Caco-2 (cell line): ENCODE data around the gene SORCS2. TPM values are rescaled to one million over a fixed set of nuclear protein-coding genes. Genes with fewer than 3 reads are reported as not detected.

Experiments
- BruUV-seq: library from RNA; stranded (reverse); fragments of 400-500 nt; replicated peaks from 2 replicates; lab custom pipeline; 2021; lab: Mats Ljungman, UMichigan
- CTCF ChIA-PET: fragments of 300-600 bp; sonication (Branson Sonifier 250); formaldehyde crosslinking; loops from one replicate; lab custom pipeline; 2022; ENCODE audit warnings: antibody characterized with exemption; lab: Charles Lee
- POLR2A ChIA-PET: fragments of 300-600 bp; sonication (Branson Sonifier 250); formaldehyde crosslinking; loops from one replicate; lab custom pipeline; 2022; ENCODE audit warnings: antibody characterized with exemption; lab: Charles Lee
- DNase-seq, 2 experiments: peaks; one replicate each; pipeline versions ENCODE4 v3.0.0 to v3.0.0-alpha.2; 2020 to 2022
- H3K27me3 ChIP-seq: replicated peaks from 2 replicates; pipeline ENCODE4 v1.6.0; 2011; ENCODE audit warnings: low read length; ENCODE audit not compliant: control insufficient read depth, insufficient read depth
- H3K36me3 ChIP-seq: 2 replicates; pipeline ENCODE4 v1.5.1; 2011; ENCODE audit warnings: low read length; ENCODE audit not compliant: control insufficient read depth, insufficient read depth
- H3K4me1 ChIP-seq: fragments of 250-450 bp; sonication (Bioruptor Pico); 2 replicates; pipeline ENCODE4 v1.5.1; 2020; ENCODE audit warnings: mild to moderate bottlenecking
- H3K4me3 ChIP-seq: 2 replicates; pipeline ENCODE4 v1.5.1; 2011; ENCODE audit warnings: low read depth, mild to moderate bottlenecking, control low read depth, low read length
- H3K9me3 ChIP-seq: fragments of 250-450 bp; sonication (Bioruptor Pico); 2 replicates; pipeline ENCODE4 v1.5.1; 2020; ENCODE audit warnings: mild to moderate bottlenecking, moderate library complexity
- H3K27ac Mint-ChIP-seq: one replicate; pipeline ENCODE4 v1.8.0; 2022; ENCODE audit warnings: mixed read lengths; ENCODE audit not compliant: unreplicated experiment
- H3K27me3 Mint-ChIP-seq: one replicate; pipeline ENCODE4 v1.8.0; 2022; ENCODE audit warnings: mixed read lengths; ENCODE audit not compliant: insufficient read depth, unreplicated experiment
- H3K36me3 Mint-ChIP-seq: one replicate; pipeline ENCODE4 v1.8.0; 2022; ENCODE audit warnings: mild to moderate bottlenecking, mixed read lengths; ENCODE audit not compliant: insufficient read depth, unreplicated experiment
- H3K4me1 Mint-ChIP-seq: one replicate; pipeline ENCODE4 v1.8.0; 2022; ENCODE audit warnings: low read depth, mixed read lengths; ENCODE audit not compliant: unreplicated experiment
- H3K4me3 Mint-ChIP-seq: one replicate; pipeline ENCODE4 v1.8.0; 2022; ENCODE audit warnings: mild to moderate bottlenecking, moderate library complexity, mixed read lengths; ENCODE audit not compliant: unreplicated experiment
- H3K9me3 Mint-ChIP-seq: one replicate; pipeline ENCODE4 v1.8.0; 2022; ENCODE audit warnings: mixed read lengths; ENCODE audit not compliant: unreplicated experiment
- CTCF ChIP-seq, 2 experiments: fragments of 200-600 bp in 1 of 2; IDR thresholded peaks; 1 replicate in 1 of 2; 2 replicates in 1 of 2; pipeline versions ENCODE4 v1.5.1 to v1.8.0; 2011 to 2022; ENCODE audit warnings: antibody characterized with exemption in 1 of 2, control low read depth in 1 of 2, inconsistent platforms in 1 of 2, low read depth in 1 of 2, low read length in 1 of 2, mild to moderate bottlenecking in 1 of 2, moderate library complexity in 1 of 2; ENCODE audit not compliant: insufficient read depth in 1 of 2, severe bottlenecking in 1 of 2, unreplicated experiment in 1 of 2
- intact Hi-C: fragments of 100-400 bp; cut with micrococcal nuclease; formaldehyde crosslinking; loops from one replicate; pipeline ENCODE4 v1.10.0; 2022; ENCODE audit not compliant: unreplicated experiment
- total RNA-seq: library from RNA; stranded (reverse); gene quantifications from 2 replicates; pipeline ENCODE4 v1.2.3, GENCODE V29; 2022

Gene SORCS2
- total RNA-seq, 1 experiment from 2014 or later = 1.6 TPM

GRCh38 chr4:7340553-7341433, 148.5 kb downstream of the SORCS2 start:
- Histone ChIP-seq H3K36me3 (no peaks in the 10 kb centered on the region), H3K4me1 (no peaks in the 10 kb centered on the region), H3K9me3 (no peaks in the 10 kb centered on the region; the same call in 1 of the 2 replicates), H3K4me3 (no peak overlapping the region), H3K27me3 (no peaks in the 10 kb centered on the region)
- Mint-ChIP-seq H3K27me3 (no peaks in the 10 kb centered on the region), H3K4me1 (no peaks in the 10 kb centered on the region), H3K9me3 (peaks cover 20% of the 10 kb centered on the region), H3K36me3 (no peaks in the 10 kb centered on the region), H3K4me3 (no peak overlapping the region), H3K27ac (no peak overlapping the region)
- no peak for DNase-seq
- ChIA-PET CTCF (interaction anchor here (0.7 kb wide), 1 partner anchor 273 kb away, joined by 3 read pairs; no protein-coding TSS in a partner anchor), POLR2A (no interaction called here)
- no TSS peak for BruUV-seq
- no peak for TF ChIP-seq CTCF (IDR thresholded peaks at IDR 0.05; ENCODE audit: insufficient read depth in 1 of 2, low read depth in 1 of 2, low read length in 1 of 2, severe bottlenecking in 1 of 2, unreplicated experiment in 1 of 2)
- intact Hi-C loops = no loop called here

- no peaks in the 10 kb centered on the region for H3K27me3 ChIP-seq
- ChIA-PET CTCF (interaction anchor here (0.7 kb wide), 1 partner anchor 274 kb away, joined by 3 read pairs; no protein-coding TSS in a partner anchor), POLR2A (no interaction called here)
- no peaks in the 10 kb centered on the region for H3K36me3 ChIP-seq
- H3K9me3 ChIP-seq = no peaks in the 10 kb centered on the region; the same call in 1 of the 2 replicates
- DNase-seq = no peak
- H3K4me1 ChIP-seq = no peaks in the 10 kb centered on the region
- no peak overlapping the region for H3K4me3 ChIP-seq
- Mint-ChIP-seq H3K27ac (no peak overlapping the region), H3K36me3 (no peaks in the 10 kb centered on the region), H3K9me3 (peaks cover 29% of the 10 kb centered on the region), H3K4me3 (no peak overlapping the region), H3K4me1 (no peaks in the 10 kb centered on the region), H3K27me3 (no peaks in the 10 kb centered on the region)
- intact Hi-C loops = no loop called here
- TF ChIP-seq CTCF (IDR thresholded peaks at IDR 0.05; ENCODE audit: insufficient read depth in 1 of 2, low read depth in 1 of 2, low read length in 1 of 2, severe bottlenecking in 1 of 2, unreplicated experiment in 1 of 2) = no peak
- BruUV-seq = no TSS peak
Measured at GRCh38 chr4:7341491-7342222, 149.3 kb downstream of the SORCS2 start.
